HEK293 (cell line): ENCODE results near the gene PDGFC.
A peak's percentile ranks its signal among the peaks of the same experiment; 100 is the strongest.

Source experiments
- CTCF ChIA-PET: fragments of 350-600 bp; formaldehyde crosslinking; extraction: SDS; loops from one replicate; lab custom pipeline; 2021; ENCODE audit warnings: antibody characterized with exemption; lab: Yijun Ruan, JAX
- POLR2A ChIA-PET: fragments of 300-600 bp; formaldehyde crosslinking; extraction: SDS; loops from one replicate; lab custom pipeline; 2020; ENCODE audit warnings: antibody characterized with exemption, inconsistent platforms; lab: Yijun Ruan, JAX
- H3K27ac ChIP-seq: fragments of 200-500 bp; sonication (Bioruptor generic); 2 replicates; pipeline ENCODE4 v1.5.1; 2014; ENCODE audit warnings: low read depth, low read length, control low read depth, inconsistent platforms; ENCODE audit errors: extremely low read depth
- H3K36me3 ChIP-seq, 2 experiments: fragments of 200-500 bp in 1 of 2; sonication (Bioruptor generic) in 1 of 2; 1 replicate in 1 of 2; 2 replicates in 1 of 2; pipeline ENCODE4 v1.5.1; 2014 to 2017; ENCODE audit warnings: inconsistent platforms in 2 of 2, low read length in 2 of 2; ENCODE audit not compliant: control insufficient read depth in 2 of 2, insufficient read depth in 1 of 2
- H3K4me1 ChIP-seq: fragments of 200-500 bp; sonication (Bioruptor generic); 2 replicates; pipeline ENCODE4 v1.5.1; 2014; ENCODE audit warnings: mild to moderate bottlenecking, low read length, inconsistent platforms; ENCODE audit not compliant: control insufficient read depth, insufficient read depth
- H3K4me3 ChIP-seq: 2 replicates; pipeline ENCODE4 v1.5.1; 2011; ENCODE audit warnings: low read depth, mild to moderate bottlenecking, control low read depth, low read length, moderate library complexity
- H3K9me3 ChIP-seq: fragments of 200-500 bp; sonication (Bioruptor generic); 2 replicates; pipeline ENCODE4 v1.5.1; 2014; ENCODE audit warnings: low read depth, low read length, inconsistent platforms; ENCODE audit not compliant: control insufficient read depth, insufficient read depth
- ATF2 ChIP-seq: fragments of 450-650 bp; formaldehyde crosslinking; IDR thresholded peaks from 2 replicates; pipeline ENCODE4 v1.5.1; 2016; ENCODE audit warnings: missing biosample characterization, missing genetic modification characterization, low read depth
- BCL11B ChIP-seq: fragments of 450-650 bp; formaldehyde crosslinking; IDR thresholded peaks from 2 replicates; pipeline ENCODE4 v1.5.1; 2016; ENCODE audit warnings: low read depth, missing biosample characterization, missing genetic modification characterization
- HOXD13 ChIP-seq: sonication (generic); formaldehyde crosslinking; IDR thresholded peaks from 2 replicates; pipeline ENCODE4 v1.8.0; 2022; ENCODE audit warnings: missing genetic modification reagents, borderline replicate concordance
- KLF7 ChIP-seq: fragments of 450-650 bp; formaldehyde crosslinking; IDR thresholded peaks from 2 replicates; pipeline ENCODE4 v1.5.1; 2016; ENCODE audit warnings: missing biosample characterization, missing genetic modification characterization, borderline replicate concordance
- REST ChIP-seq: fragments of 450-650 bp; formaldehyde crosslinking; IDR thresholded peaks from 2 replicates; pipeline ENCODE4 v1.5.1; 2016; ENCODE audit warnings: missing biosample characterization, missing genetic modification characterization
- SP3 ChIP-seq: fragments of 450-650 bp; formaldehyde crosslinking; IDR thresholded peaks from 2 replicates; pipeline ENCODE4 v1.5.1; 2016; ENCODE audit warnings: missing biosample characterization, missing genetic modification characterization
- TRIM28 ChIP-seq: IDR thresholded peaks from 2 replicates; pipeline ENCODE4 v1.6.1; 2011; ENCODE audit warnings: low read length, control low read depth, borderline replicate concordance
- WT1 ChIP-seq: fragments of 450-650 bp; formaldehyde crosslinking; IDR thresholded peaks from 2 replicates; pipeline ENCODE4 v1.5.1; 2016; ENCODE audit warnings: missing biosample characterization, missing genetic modification characterization
- ZBTB11 ChIP-seq: fragments of 450-650 bp; formaldehyde crosslinking; conservative IDR thresholded peaks from 2 replicates; pipeline ENCODE4 v1.5.1; 2016; ENCODE audit warnings: low read depth, missing biosample characterization, missing genetic modification characterization
- ZFP3 ChIP-seq: fragments of 450-650 bp; formaldehyde crosslinking; IDR thresholded peaks from 2 replicates; pipeline ENCODE4 v1.5.1; 2016; ENCODE audit warnings: low read depth, missing biosample characterization, missing genetic modification characterization
- ZFP41 ChIP-seq: fragments of 450-650 bp; formaldehyde crosslinking; IDR thresholded peaks from 2 replicates; pipeline ENCODE4 v1.5.1; 2016; ENCODE audit warnings: missing biosample characterization, missing genetic modification characterization, borderline replicate concordance
- ZNF121 ChIP-seq: fragments of 450-650 bp; formaldehyde crosslinking; IDR thresholded peaks from 2 replicates; pipeline ENCODE4 v1.5.1; 2016; ENCODE audit warnings: missing biosample characterization, missing genetic modification characterization
- ZNF23 ChIP-seq: fragments of 450-650 bp; formaldehyde crosslinking; IDR thresholded peaks from 2 replicates; pipeline ENCODE4 v1.5.1; 2016; ENCODE audit warnings: missing biosample characterization, missing genetic modification characterization, borderline replicate concordance
- ZNF280D ChIP-seq: fragments of 450-650 bp; formaldehyde crosslinking; IDR thresholded peaks from 2 replicates; pipeline ENCODE4 v1.5.1; 2016; ENCODE audit warnings: missing biosample characterization, missing genetic modification characterization
- ZNF394 ChIP-seq: fragments of 450-650 bp; formaldehyde crosslinking; IDR thresholded peaks from 2 replicates; pipeline ENCODE4 v1.5.1; 2016; ENCODE audit warnings: missing biosample characterization, missing genetic modification characterization, mild to moderate bottlenecking, moderate library complexity, borderline replicate concordance
- ZNF623 ChIP-seq: fragments of 450-650 bp; formaldehyde crosslinking; IDR thresholded peaks from 2 replicates; pipeline ENCODE4 v1.5.1; 2016; ENCODE audit warnings: missing biosample characterization, missing genetic modification characterization
- ZNF747 ChIP-seq: fragments of 450-650 bp; formaldehyde crosslinking; IDR thresholded peaks from 2 replicates; pipeline ENCODE4 v1.5.1; 2016; ENCODE audit warnings: missing biosample characterization, missing genetic modification characterization
- ZNF843 ChIP-seq: fragments of 450-650 bp; formaldehyde crosslinking; IDR thresholded peaks from 2 replicates; pipeline ENCODE4 v1.5.1; 2016; ENCODE audit warnings: missing biosample characterization, missing genetic modification characterization

PDGFC gene

GRCh38 chr4:156953001-156953400 is 18.6 kb downstream of the PDGFC start:
- Histone ChIP-seq H3K4me3 (no peak overlapping the region), H3K9me3 (no peaks in the 10 kb centered on the region), H3K4me1 (peaks cover 40% of the 10 kb centered on the region), H3K27ac (no peak overlapping the region), H3K36me3 (no peaks in the 10 kb centered on the region)
- CTCF ChIA-PET, result no interaction called here
- POLR2A ChIA-PET, result no interaction called here
- peak; percentile 59 for TF ChIP-seq WT1
- TF ChIP-seq ZNF23 (tag by site-specific recombination), result no peak

GRCh38 chr4:156952078-156952759 is 19.4 kb downstream of the PDGFC start:
- H3K27ac ChIP-seq, result no peak overlapping the region
- ChIA-PET CTCF (no interaction called here), POLR2A (no interaction called here)
- no peaks in the 10 kb centered on the region for H3K9me3 ChIP-seq
- peaks cover 39% of the 10 kb centered on the region for H3K4me1 ChIP-seq
- TF ChIP-seq HOXD13 (CRISPR knock-in tag), result no peak
- TF ChIP-seq ZNF280D (tag by site-specific recombination), result no peak
- no peak overlapping the region for H3K4me3 ChIP-seq
- H3K36me3 ChIP-seq, result no peaks in the 10 kb centered on the region

GRCh38 chr4:156950948-156951347 is 20.7 kb downstream of the PDGFC start:
- H3K4me1 ChIP-seq, result peaks cover 46% of the 10 kb centered on the region
- H3K9me3 ChIP-seq, result no peaks in the 10 kb centered on the region
- POLR2A ChIA-PET, result interaction anchor here (0.9 kb wide), 1 partner anchor 18 kb away, joined by 5 read pairs; no protein-coding TSS in a partner anchor
- H3K4me3 ChIP-seq, result no peak overlapping the region
- H3K36me3 ChIP-seq, result no peaks in the 10 kb centered on the region
- CTCF ChIA-PET, result no interaction called here
- H3K27ac ChIP-seq, result no peak overlapping the region
- TF ChIP-seq ZNF843 (tag by site-specific recombination) (0 out of 2 replicates have a peak, but pooled peaks have one; percentile 20), SP3 (tag by site-specific recombination) (no peak), TRIM28 (peak; percentile 21; the same call in 1 of the 2 replicates), ZFP3 (tag by site-specific recombination) (no peak), ZNF747 (tag by site-specific recombination) (no peak), ZFP41 (tag by site-specific recombination) (no peak), KLF7 (tag by site-specific recombination) (no peak), ATF2 (tag by site-specific recombination) (no peak), ZNF623 (no peak), ZBTB11 (tag by site-specific recombination) (no peak), ZNF121 (no peak), BCL11B (tag by site-specific recombination) (no peak), ZNF394 (tag by site-specific recombination) (no peak), REST (no peak)
